HEK293T (cell line): Measurements from ENCODE around the gene SLC35A2.

Experiments used
- ARNT ChIP-seq: fragments of 450-650 bp; IDR thresholded peaks from 2 replicates; pipeline ENCODE4 v1.6.1; 2017; ENCODE audit warnings: mild to moderate bottlenecking
- BHLHE40 ChIP-seq: fragments of 450-650 bp; IDR thresholded peaks from 2 replicates; pipeline ENCODE4 v1.6.1; 2016; ENCODE audit warnings: mild to moderate bottlenecking, moderate library complexity, borderline replicate concordance
- CTBP1 ChIP-seq: fragments of 450-650 bp; IDR thresholded peaks from 2 replicates; pipeline ENCODE4 v1.6.1; 2016; ENCODE audit warnings: borderline replicate concordance
- ELF4 ChIP-seq: fragments of 450-650 bp; IDR thresholded peaks from 2 replicates; pipeline ENCODE4 v1.6.1; 2017; ENCODE audit warnings: antibody characterized with exemption
- FOXK2 ChIP-seq: fragments of 450-650 bp; IDR thresholded peaks from 2 replicates; pipeline ENCODE4 v1.6.1; 2016; ENCODE audit warnings: mild to moderate bottlenecking
- FOXM1 ChIP-seq: fragments of 450-650 bp; IDR thresholded peaks from 2 replicates; pipeline ENCODE4 v1.6.1; 2017; ENCODE audit warnings: mild to moderate bottlenecking, borderline replicate concordance
- HDGF ChIP-seq: fragments of 450-650 bp; IDR thresholded peaks from 2 replicates; pipeline ENCODE4 v1.6.1; 2017; ENCODE audit warnings: antibody characterized with exemption, borderline replicate concordance
- NFRKB ChIP-seq: fragments of 450-650 bp; IDR thresholded peaks from 2 replicates; pipeline ENCODE4 v1.6.1; 2016; ENCODE audit warnings: mild to moderate bottlenecking, moderate library complexity
- PKNOX1 ChIP-seq: fragments of 450-650 bp; IDR thresholded peaks from 2 replicates; pipeline ENCODE4 v1.6.1; 2016
- SP1 ChIP-seq: fragments of 450-650 bp; IDR thresholded peaks from 2 replicates; pipeline ENCODE4 v1.6.1; 2017
- SUZ12 ChIP-seq: fragments of 450-650 bp; IDR thresholded peaks from 2 replicates; pipeline ENCODE4 v1.6.1; 2016; ENCODE audit warnings: mild to moderate bottlenecking

GRCh38 chrX:48913605-48914366, 2.3 kb upstream of the SLC35A2 start:
- TF ChIP-seq CTBP1 (no peak), HDGF (no peak), BHLHE40 (no peak), NFRKB (no peak), PKNOX1 (no peak), FOXM1 (no peak), SP1 (no peak), ELF4 (no peak), FOXK2 (no peak), ARNT (no peak), SUZ12 (no peak)
